NCI-H2196 treated with DMSO at 0.1 percent for 48 hours (cell line): ENCODE results near the gene ENOX2.
A peak's percentile ranks its signal among the peaks of the same experiment; 100 is the strongest.

Experiments
- DNase-seq: peaks from one replicate; lab custom pipeline; 2025; ENCODE audit not compliant: unreplicated experiment; lab: John Stamatoyannopoulos, UW

ENOX2 gene

DNA sequence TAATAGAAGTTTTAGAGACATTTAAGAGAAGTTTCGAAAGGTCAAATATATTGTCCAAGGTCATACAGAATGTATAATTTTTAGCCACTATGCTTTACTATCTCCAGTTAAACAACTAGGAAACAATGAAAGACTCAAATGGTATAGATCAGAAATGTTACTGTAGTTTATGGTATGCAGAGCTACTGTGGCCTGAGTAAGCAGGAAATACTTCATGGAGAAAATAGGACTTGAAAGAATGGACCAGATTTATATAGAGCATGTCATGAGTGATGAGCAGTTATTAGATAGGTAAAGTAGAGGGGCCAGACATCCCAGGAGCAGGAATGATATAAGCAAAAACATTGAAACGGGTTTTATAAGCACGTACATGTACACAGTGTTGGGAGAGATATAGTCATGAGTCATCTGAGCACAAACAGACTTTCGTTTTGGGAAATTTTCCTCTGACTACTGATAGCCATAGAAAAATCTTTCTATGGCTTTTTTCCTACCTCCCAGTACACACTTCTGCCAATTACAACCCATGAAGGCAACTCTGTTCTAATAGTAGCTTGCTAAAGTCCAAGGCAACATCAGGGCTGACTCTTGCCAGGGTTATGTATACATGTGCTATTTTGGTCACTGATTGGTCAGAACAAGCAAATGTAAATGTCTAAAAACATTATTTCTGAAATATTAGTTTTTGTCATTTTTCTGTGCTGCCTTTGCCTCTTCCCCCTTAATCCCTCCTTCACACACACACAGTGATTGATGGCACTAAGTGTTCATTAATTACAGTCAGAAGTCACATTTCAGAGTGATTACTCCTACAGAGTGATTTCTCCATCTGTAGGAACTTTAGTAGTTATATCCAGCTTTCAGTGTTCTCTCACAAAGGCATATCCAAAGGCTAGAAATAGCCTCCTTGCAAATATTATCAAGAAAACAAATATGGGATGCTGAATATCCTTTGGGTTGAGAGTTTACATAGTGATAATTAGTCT, 198.7 kb downstream of the ENOX2 start:
- DNase-seq: no peak

GRCh38 chrX:130702867-130703707, 199.9 kb downstream of the ENOX2 start:
- DNase-seq: no peak

DNA sequence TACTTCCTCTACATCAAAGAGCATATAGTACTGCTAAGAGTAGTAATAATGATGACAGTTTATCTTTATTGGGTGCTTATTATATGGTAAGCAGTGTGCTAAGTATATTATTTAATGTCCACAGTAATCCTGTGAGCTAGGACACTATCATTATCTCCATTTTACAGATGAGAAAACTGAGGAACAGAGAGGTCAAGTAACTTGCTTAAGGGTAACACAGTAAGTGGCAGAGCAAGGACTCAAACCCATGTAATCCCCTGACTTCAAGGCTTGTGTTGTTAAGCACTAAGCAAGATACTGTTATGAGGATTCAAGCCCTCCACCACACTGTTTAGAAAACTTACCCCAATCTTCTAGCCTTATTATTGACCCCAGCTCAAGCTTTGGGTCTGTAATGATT, 202.4 kb downstream of the ENOX2 start:
- DNase-seq: no peak

DNA sequence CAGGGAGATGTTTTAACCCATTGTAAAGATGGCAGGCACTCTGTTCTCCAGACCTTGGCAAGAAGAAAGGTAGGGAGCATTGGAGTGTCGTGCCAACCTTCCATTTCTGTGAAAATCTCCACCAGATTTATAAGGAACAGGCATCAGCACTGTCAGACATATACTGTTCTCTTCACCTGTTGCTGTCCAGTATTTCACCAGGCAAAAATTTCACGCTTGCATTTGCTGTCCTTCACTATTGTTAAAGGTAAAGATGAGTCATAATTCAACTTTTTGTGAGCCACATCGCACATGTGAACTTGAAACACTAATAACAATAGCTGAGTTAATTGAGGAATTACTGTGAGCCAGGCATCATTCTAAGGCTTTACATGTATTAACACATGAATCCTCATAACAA, 203.4 kb downstream of the ENOX2 start:
- DNase-seq: no peak

- DNase-seq: no peak
These were observed 206.5 kb downstream of the ENOX2 start for GRCh38 chrX:130696542-130696941.

DNA sequence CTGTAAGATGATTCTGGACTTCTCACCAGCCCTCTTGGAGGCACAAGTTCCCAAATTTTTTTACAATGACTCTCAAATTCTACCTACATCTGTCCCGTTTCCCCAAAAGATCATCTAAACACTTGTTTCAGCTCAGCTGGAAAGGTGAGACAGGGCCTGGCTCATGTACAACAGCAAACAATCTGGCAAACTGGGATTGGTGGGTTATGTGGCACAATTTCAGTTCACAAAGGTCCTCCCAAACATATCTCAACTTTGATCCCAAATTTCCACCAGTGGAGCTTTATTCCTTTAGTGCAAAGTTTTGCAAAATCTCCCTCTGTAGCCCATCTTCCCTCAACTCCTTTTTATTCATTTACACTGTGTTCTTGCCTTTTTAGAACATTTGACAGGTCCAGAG, 207.1 kb downstream of the ENOX2 start:
- no peak for DNase-seq

GRCh38 chrX:130694983-130695382, 208.0 kb downstream of the ENOX2 start:
- DNase-seq: no peak

DNA sequence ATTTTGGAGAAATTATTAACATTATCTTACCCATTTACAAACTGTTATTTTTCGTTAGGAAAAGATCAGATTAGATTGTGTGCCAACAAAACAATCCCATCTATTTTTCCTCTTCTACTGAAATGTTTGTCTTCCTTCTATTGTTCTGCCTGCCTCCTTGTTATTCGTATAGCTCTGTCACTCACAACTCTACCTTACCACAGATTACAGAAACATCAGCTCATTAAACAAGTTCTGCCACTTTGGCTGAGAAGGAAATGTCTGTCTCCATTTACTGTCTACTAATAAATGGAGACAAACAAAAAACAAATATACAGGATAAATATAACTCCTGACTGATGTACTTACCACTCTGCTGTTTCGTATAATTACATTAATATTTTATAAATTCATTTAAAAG, 211.4 kb downstream of the ENOX2 start:
- no peak for DNase-seq

DNA sequence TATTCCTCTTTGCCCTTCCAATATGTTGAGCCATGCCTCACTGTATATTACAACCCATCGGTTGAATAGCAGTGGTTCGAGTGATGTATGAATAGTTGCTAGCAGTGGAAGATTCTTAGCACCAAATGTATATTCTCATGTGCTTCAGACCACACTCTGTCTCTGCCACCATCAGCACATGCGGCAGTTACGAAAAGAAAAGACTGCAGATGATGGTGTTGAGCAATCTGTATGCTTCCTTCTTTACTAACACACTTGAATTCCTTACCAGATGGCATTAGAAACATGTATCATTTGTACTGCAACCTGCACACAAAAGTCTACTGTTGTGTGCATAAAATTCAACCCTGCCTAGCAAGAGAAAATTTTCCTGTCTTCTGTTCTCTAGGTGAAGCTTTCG, 214.6 kb downstream of the ENOX2 start:
- DNase-seq: no peak

DNA sequence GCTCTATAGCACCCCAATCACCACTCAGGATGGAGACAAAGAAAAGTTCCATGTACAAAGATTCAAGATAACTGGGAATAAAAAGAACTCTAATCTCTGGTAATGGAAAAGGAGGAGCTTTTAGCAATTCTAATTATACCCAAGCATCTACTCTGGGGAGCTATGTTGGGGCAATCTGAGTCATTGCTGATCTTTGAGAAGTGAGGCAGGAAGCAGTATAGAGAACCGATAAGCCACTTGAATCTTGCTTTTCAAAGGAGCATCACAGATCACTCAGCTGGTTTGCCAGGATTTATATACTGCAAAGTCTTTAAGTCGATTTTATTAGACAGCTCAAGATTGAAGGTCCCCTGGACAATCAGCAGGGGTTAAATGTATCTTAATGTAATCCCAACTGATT, 220.0 kb downstream of the ENOX2 start:
- DNase-seq: no peak

DNA sequence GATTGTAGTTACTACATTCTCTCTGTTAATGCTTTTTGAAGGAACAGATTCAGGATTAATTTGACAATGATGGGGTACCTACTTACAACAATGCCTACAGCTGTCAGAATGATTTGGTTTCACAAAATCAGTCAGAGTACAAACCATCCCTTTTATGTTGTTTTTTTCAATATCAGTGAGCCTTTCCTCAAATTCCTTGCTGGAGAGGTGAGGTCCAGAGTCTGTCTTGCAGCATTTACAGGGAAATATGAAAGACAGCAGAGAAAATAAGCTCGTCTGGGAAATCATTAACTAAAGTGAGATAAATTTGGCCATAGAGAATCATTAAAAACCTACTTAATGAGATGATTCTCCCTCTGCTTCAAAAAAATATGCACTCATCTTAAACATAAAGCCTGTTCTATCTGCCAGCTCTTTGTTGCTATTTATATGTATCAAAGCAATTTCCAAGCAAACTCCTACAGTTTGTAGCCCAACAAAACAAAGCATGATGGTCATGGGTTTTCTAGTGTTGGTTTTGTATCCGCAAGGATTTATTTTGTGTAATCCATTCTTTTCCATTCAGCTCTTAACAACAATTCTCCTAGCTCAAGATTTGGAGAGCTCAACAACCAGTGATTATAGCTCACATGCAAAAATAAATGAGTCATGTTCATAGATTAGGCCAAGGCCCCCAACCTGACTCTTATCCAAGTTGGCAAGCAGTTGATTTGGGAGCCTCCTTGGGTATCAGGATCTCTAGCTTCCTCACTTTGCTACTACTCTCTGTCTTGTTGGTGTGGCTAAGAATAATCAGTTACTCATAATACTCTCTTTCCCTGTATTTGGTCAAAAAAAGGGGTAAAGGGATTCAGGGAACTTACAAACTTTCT, 222.6 kb downstream of the ENOX2 start:
- DNase-seq: no peak

GRCh38 chrX:130676861-130677260, 226.1 kb downstream of the ENOX2 start:
- peak; percentile 0 for DNase-seq

DNA sequence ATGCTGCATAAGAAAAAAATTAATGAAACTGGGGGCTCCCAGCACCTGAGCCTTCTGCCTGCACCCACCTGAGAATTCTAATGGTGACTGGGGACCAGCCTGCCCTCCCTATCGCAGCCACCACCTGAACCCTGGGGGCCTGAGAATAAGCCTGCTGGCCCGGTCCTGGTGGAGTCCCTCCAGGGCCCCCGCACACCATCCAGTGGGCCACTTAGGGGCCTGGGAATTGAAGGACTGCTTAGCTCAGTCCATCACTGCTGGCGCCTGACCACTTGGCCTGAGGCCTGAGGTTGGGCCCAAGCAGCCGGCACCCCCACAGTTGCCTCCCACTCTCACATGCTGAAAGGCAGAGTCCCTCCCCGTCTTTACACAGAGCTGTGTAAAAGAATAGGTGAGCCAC, 230.8 kb downstream of the ENOX2 start:
- DNase-seq: no peak

DNA sequence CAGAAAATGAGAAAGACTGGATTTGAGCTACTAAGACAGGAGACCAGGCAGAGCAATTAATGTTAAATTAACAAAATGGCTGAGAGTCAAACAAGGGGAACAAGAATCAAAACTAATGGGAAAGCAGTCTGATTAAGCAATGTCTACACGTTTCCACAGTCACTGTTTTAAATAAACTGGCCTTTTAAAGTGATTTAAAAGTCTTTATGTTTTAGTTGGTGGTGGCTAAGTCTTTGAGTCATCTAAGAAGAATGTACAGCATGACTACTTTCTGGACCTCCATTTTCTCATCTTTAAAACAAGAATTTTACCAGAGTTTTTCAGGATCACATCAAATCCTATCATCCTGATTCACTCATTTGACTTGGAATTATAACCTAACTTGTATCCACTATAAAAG, 233.8 kb downstream of the ENOX2 start:
- no peak for DNase-seq

DNA sequence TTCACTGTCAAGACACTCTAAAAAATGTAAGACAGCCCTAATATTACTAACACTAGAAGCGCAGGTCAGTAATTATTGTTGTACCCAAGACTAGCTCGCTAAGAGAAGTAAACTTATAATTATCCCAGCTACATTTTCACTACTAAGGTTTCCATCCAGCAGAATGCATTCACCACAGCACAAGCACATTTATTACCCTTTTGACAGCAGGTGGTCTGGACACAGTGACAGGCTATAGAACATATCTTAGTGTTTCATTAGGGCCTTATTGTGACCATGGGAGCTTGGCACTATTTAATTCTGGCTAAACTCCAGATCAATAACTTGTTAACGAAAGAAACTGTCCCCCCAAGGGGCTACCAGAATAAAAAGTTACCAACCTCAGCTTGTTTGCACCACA, 237.7 kb downstream of the ENOX2 start:
- no peak for DNase-seq

DNA sequence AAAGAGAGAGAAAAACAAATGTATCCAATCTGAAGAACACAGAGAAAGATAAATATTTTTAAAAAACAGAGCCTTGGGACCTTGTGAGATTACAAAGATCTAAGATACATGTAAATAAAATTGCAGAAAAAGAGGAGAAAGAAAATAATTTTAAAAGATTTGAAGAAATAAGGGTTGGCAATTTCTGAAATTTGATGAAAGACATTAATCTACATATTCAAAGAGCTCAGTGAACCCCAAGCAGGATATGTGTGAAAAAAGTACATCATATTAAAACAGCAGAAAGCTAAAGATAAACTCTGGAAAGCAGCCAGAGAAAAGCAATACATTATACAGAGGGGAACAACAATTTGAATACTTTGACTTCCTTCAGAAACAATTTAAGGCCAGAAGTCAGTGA, 244.7 kb downstream of the ENOX2 start:
- no peak for DNase-seq

- DNase-seq: peak; percentile 21
These were observed 248.5 kb downstream of the ENOX2 start for GRCh38 chrX:130654409-130654950.

DNA sequence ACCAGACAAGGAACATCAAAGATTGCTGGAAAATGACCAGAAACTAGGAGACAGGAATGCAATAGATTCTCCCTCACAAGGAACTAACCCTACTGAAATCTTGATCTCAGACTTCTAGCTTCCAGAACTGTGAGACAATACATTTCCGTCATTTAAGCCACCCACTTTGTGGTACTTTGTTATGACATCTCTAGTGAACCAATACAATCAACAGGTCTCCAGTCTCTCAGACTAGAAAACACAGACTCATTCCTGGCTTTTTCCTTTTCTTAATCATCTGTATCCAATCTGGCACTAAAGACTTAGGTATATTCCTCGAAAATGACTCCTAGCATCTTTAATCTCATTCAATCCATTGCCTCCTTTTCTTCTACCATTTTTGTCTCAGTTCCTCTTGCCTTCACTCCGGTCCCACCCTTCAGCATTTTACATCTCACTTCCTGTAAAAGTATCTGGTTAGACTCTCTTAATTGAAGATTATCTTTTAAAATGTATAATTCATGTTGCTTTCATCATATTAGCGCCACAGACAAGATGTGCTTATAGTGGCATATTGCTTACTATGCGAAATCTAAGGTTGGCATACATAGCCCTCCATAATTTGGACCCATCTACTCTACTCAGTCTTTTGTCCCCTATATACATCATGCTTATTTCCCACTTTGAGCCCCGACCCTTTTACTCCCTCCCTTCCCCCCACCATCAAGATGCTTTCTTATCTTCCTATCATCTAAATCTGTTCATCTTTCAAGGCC, 250.0 kb downstream of the ENOX2 start:
- no peak for DNase-seq

- no peak for DNase-seq
These were observed 253.3 kb downstream of the ENOX2 start for GRCh38 chrX:130649738-130650137.

- no peak for DNase-seq
These were observed 255.5 kb downstream of the ENOX2 start for GRCh38 chrX:130647468-130647867.
